ENCODE measurements around the gene CCNE1. TPM values are rescaled to one million over a fixed set of nuclear protein-coding genes. Genes with fewer than 3 reads are reported as not detected.

The CCNE1 gene
- total RNA-seq, 1 donor: 4.7 TPM

DNA sequence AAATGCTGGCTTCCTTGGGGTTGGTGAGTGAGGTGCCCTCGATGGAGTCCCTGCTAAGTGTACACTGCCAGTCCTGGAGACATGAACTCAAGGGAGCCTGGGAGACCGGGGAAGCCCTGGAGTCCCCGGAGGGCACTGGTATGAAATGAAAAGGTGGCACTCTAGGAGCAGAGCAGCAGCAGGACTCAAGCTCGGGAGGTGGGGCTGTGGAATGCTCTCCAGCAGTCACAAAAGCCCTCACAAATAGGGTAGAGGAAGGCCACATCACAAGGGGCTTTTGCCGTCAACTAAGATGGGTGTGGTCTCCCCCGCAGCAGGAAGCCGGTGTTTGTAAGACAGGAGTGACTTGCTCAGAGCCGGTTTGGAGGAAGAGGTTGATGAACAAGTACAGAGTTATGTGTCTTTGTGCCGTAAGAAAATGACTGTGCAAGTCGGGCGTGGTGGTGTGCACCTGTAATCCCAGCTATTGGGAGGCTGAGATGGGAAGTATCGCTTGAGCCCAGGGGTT is 19.3 kb downstream of the CCNE1 start:
- H4K20me1 ChIP-seq (ENCODE audit: insufficient read depth, low read length): no peaks in the 10 kb centered on the region

DNA sequence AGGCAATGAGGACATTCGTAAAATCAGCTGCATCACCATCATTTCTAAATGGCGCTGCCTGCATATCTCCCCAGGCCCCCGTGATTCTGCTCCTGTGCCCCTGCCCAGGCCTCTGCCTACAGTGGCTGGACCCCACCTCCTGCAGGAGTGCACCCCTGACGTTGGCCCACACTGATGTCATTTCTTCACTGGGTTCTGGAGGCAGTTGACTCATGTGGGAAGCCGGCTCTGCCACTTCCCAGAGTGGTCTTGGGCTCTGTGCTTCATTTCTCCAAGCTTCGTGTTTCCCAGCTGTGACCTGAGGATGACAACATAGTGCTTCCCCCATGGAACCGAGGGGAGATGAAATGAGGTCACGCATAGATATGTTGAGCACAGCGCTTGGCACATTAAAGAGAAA is 19.9 kb downstream of the CCNE1 start:
- H3K27ac ChIP-seq (ENCODE audit: low read depth, low read length): no peak overlapping the region
- H3K4me2 ChIP-seq (ENCODE audit: insufficient read depth, low read length): no peak overlapping the region
- no peak overlapping the region for H3K4me3 ChIP-seq (ENCODE audit: insufficient read depth, low read length)
- H3K79me2 ChIP-seq (ENCODE audit: insufficient read depth, low read length): no peaks in the 10 kb centered on the region
- no peaks in the 10 kb centered on the region for H3K27me3 ChIP-seq (ENCODE audit: insufficient read depth, low read length)
- TF ChIP-seq, protein P1, sequence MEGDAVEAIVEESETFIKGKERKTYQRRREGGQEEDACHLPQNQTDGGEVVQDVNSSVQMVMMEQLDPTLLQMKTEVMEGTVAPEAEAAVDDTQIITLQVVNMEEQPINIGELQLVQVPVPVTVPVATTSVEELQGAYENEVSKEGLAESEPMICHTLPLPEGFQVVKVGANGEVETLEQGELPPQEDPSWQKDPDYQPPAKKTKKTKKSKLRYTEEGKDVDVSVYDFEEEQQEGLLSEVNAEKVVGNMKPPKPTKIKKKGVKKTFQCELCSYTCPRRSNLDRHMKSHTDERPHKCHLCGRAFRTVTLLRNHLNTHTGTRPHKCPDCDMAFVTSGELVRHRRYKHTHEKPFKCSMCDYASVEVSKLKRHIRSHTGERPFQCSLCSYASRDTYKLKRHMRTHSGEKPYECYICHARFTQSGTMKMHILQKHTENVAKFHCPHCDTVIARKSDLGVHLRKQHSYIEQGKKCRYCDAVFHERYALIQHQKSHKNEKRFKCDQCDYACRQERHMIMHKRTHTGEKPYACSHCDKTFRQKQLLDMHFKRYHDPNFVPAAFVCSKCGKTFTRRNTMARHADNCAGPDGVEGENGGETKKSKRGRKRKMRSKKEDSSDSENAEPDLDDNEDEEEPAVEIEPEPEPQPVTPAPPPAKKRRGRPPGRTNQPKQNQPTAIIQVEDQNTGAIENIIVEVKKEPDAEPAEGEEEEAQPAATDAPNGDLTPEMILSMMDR (IDR thresholded peaks at IDR 0.05; ENCODE audit: extremely low read depth, low read depth, low read length): no peak
- H4K20me1 ChIP-seq (ENCODE audit: insufficient read depth, low read length): no peaks in the 10 kb centered on the region
- no peak overlapping the region for H2AFZ ChIP-seq (ENCODE audit: low read length)
- no peaks in the 10 kb centered on the region for H3K4me1 ChIP-seq (ENCODE audit: insufficient read depth, low read length)
- no peaks in the 10 kb centered on the region for H3K9me3 ChIP-seq (ENCODE audit: low read depth, low read length)
- peak; percentile 35 for DNase-seq (ENCODE audit: insufficient read length, low spot score, missing footprints)
- no peaks in the 10 kb centered on the region for H3K36me3 ChIP-seq (ENCODE audit: insufficient read depth, low read length)

More for the DNA sequence above, 19.3 kb downstream of the CCNE1 start:
- no peak overlapping the region for H2AFZ ChIP-seq (ENCODE audit: low read length)
- no peak overlapping the region for H3K4me2 ChIP-seq (ENCODE audit: insufficient read depth, low read length)
- no peaks in the 10 kb centered on the region for H3K27me3 ChIP-seq (ENCODE audit: insufficient read depth, low read length)
- TF ChIP-seq, protein P1 (IDR thresholded peaks at IDR 0.05; ENCODE audit: extremely low read depth, low read depth, low read length): no peak
- H3K4me3 ChIP-seq (ENCODE audit: insufficient read depth, low read length): no peak overlapping the region
- H3K27ac ChIP-seq (ENCODE audit: low read depth, low read length): no peak overlapping the region
- no peaks in the 10 kb centered on the region for H3K4me1 ChIP-seq (ENCODE audit: insufficient read depth, low read length)
- H3K79me2 ChIP-seq (ENCODE audit: insufficient read depth, low read length): no peaks in the 10 kb centered on the region
- no peaks in the 10 kb centered on the region for H3K36me3 ChIP-seq (ENCODE audit: insufficient read depth, low read length)
- no peaks in the 10 kb centered on the region for H3K9me3 ChIP-seq (ENCODE audit: low read depth, low read length)
- DNase-seq (ENCODE audit: insufficient read length, low spot score, missing footprints): peak; percentile 58

DNA sequence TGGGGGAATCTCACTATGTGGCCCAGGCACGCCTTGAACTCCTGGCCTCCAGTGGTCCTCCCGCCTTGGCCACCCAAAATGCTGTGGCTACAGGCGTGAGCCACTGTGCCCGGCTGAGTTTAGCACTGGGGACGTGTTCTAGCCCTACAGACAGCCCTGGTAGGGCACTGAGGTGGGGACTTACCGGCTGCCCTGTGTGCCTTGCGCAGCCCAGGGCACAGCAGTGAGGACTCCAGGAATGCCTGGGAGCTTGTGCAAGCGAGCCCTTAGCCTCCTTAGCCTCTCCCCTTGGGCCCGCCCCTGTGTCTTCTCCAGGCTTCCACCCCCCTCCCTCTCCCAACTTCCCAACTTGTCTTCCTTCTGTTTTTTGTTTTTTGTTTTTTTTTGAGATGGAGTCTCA is 21.0 kb downstream of the CCNE1 start:
- peak; percentile 56 for DNase-seq (ENCODE audit: insufficient read length, low spot score, missing footprints)
- H4K20me1 ChIP-seq (ENCODE audit: insufficient read depth, low read length): no peaks in the 10 kb centered on the region
- H3K36me3 ChIP-seq (ENCODE audit: insufficient read depth, low read length): no peaks in the 10 kb centered on the region
- TF ChIP-seq, protein P1 (IDR thresholded peaks at IDR 0.05; ENCODE audit: extremely low read depth, low read depth, low read length): no peak
- no peaks in the 10 kb centered on the region for H3K27me3 ChIP-seq (ENCODE audit: insufficient read depth, low read length)
- H2AFZ ChIP-seq (ENCODE audit: low read length): no peak overlapping the region
- H3K4me3 ChIP-seq (ENCODE audit: insufficient read depth, low read length): no peak overlapping the region
- no peak overlapping the region for H3K4me2 ChIP-seq (ENCODE audit: insufficient read depth, low read length)
- no peak overlapping the region for H3K27ac ChIP-seq (ENCODE audit: low read depth, low read length)
- H3K79me2 ChIP-seq (ENCODE audit: insufficient read depth, low read length): no peaks in the 10 kb centered on the region
- H3K9me3 ChIP-seq (ENCODE audit: low read depth, low read length): no peaks in the 10 kb centered on the region
- no peaks in the 10 kb centered on the region for H3K4me1 ChIP-seq (ENCODE audit: insufficient read depth, low read length)

DNA sequence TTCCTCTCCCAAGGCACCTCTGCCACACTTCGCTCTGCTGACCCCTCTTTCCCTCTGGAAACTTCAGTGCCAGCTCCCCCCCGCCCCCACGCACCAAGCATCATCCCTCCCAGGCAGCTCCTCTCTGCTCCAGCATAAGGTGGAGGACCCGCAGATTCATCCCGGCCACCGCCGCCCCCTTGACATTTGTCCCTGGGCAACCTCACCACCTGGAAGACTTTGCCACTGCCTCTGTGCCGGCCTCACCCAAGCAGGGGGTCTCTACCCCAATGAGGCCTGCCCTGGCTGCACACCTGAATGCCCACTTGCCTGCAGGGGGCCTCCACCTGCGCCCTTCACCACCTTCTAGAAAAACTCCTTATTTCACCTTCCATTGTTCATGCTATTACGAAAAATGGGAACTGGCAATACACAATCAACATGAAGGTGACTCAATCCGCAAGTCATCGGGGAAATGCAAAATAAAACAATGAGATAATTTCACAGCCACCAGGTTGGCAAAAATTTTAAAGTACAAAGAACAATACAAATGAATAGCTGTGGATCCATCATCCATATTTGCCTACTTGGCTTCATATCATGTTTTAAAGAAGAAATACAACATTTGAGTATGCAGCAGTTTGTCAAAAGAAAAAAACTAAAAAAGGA is 21.9 kb downstream of the CCNE1 start:
- H3K27me3 ChIP-seq (ENCODE audit: insufficient read depth, low read length): no peaks in the 10 kb centered on the region
- no peaks in the 10 kb centered on the region for H4K20me1 ChIP-seq (ENCODE audit: insufficient read depth, low read length)
- H3K9me3 ChIP-seq (ENCODE audit: low read depth, low read length): no peaks in the 10 kb centered on the region
- H2AFZ ChIP-seq (ENCODE audit: low read length): no peak overlapping the region
- peak; percentile 41 for DNase-seq (ENCODE audit: insufficient read length, low spot score, missing footprints)
- H3K27ac ChIP-seq (ENCODE audit: low read depth, low read length): no peak overlapping the region
- no peak overlapping the region for H3K4me3 ChIP-seq (ENCODE audit: insufficient read depth, low read length)
- no peak overlapping the region for H3K4me2 ChIP-seq (ENCODE audit: insufficient read depth, low read length)
- no peaks in the 10 kb centered on the region for H3K79me2 ChIP-seq (ENCODE audit: insufficient read depth, low read length)
- TF ChIP-seq, protein P1 (IDR thresholded peaks at IDR 0.05; ENCODE audit: extremely low read depth, low read depth, low read length): no peak
- no peaks in the 10 kb centered on the region for H3K4me1 ChIP-seq (ENCODE audit: insufficient read depth, low read length)
- no peaks in the 10 kb centered on the region for H3K36me3 ChIP-seq (ENCODE audit: insufficient read depth, low read length)

Data from osteoblast (primary cell).